GM12878 (cell line): ENCODE data around the gene TCF7. TPM values are rescaled to one million over a fixed set of nuclear protein-coding genes. Genes with fewer than 3 reads are reported as not detected.

Experiments
- ATAC-seq: fragments of 200-7000 bp; cut with Tn5 transposase; 3 replicates; pipeline ENCODE4 v1.9.1; 2020; ENCODE audit warnings: mild to moderate bottlenecking, moderate library complexity
- BruUV-seq: library from RNA; stranded (reverse); fragments of 400-500 nt; replicated peaks from 2 replicates; lab custom pipeline; 2021; lab: Mats Ljungman, UMichigan
- CTCF ChIA-PET: fragments of 300-600 bp; sonication (Branson Sonifier 250); formaldehyde crosslinking; extraction: SDS; loops from one replicate; lab custom pipeline; 2021; ENCODE audit warnings: inconsistent platforms; lab: Yijun Ruan, JAX
- POLR2A ChIA-PET: fragments of 350-600 bp; formaldehyde crosslinking; extraction: SDS; loops from one replicate; lab custom pipeline; 2021; ENCODE audit warnings: inconsistent platforms; lab: Charles Lee
- RAD21 ChIA-PET: fragments of 300-600 bp; sonication (Branson Sonifier 250); formaldehyde crosslinking; loops from one replicate; lab custom pipeline; 2023; ENCODE audit warnings: antibody characterized with exemption; ENCODE audit not compliant: unreplicated experiment; lab: Charles Lee
- SMC1A ChIA-PET: fragments of 300-600 bp; sonication (Branson Sonifier 250); formaldehyde crosslinking; loops from one replicate; lab custom pipeline; 2023; ENCODE audit not compliant: unreplicated experiment, uncharacterized antibody; lab: Charles Lee
- DNase-seq: peaks from one replicate; pipeline ENCODE4 v3.0.0-alpha.2; 2011; ENCODE audit warnings: low read depth, low spot score
- FAIRE-seq: peaks from 3 replicates; lab custom pipeline; 2011; peaks lifted over from hg19 to GRCh38; lab: Jason Lieb, UNC
- H2AFZ ChIP-seq: 2 replicates; pipeline ENCODE4 v1.6.0; 2011; ENCODE audit warnings: low read depth, low read length, control low read depth; ENCODE audit not compliant: control insufficient read depth
- H3K27ac ChIP-seq: 2 replicates; pipeline ENCODE4 v1.5.1; 2011; ENCODE audit warnings: control low read depth; ENCODE audit not compliant: control insufficient read depth, insufficient read depth
- H3K27me3 ChIP-seq, 2 experiments: replicated peaks in 1 of 2; 2 replicates each; pipeline versions ENCODE4 v1.6.0 to v1.6.1; 2011; ENCODE audit warnings: low read length in 1 of 2; ENCODE audit not compliant: control insufficient read depth in 2 of 2, insufficient read depth in 2 of 2
- H3K36me3 ChIP-seq, 2 experiments: 2 replicates each; pipeline ENCODE4 v1.5.1; 2011; ENCODE audit warnings: low read length in 1 of 2; ENCODE audit not compliant: control insufficient read depth in 2 of 2, insufficient read depth in 2 of 2
- H3K4me1 ChIP-seq: 2 replicates; pipeline ENCODE4 v1.6.1; 2011; ENCODE audit warnings: mild to moderate bottlenecking, low read length, moderate library complexity, mixed read lengths; ENCODE audit not compliant: control insufficient read depth, insufficient read depth
- H3K4me2 ChIP-seq: 2 replicates; pipeline ENCODE4 v1.6.0; 2011; ENCODE audit warnings: control low read depth; ENCODE audit not compliant: control insufficient read depth, insufficient read depth
- H3K4me3 ChIP-seq: fragments of 200-600 bp; sonication (generic); 2 replicates; pipeline ENCODE4 v1.5.1; 2016
- H3K79me2 ChIP-seq: 2 replicates; pipeline ENCODE4 v1.6.0; 2011; ENCODE audit warnings: low read length; ENCODE audit not compliant: control insufficient read depth, insufficient read depth
- H3K9ac ChIP-seq: 2 replicates; pipeline ENCODE4 v1.8.0; 2011; ENCODE audit warnings: low read length, control low read depth, mixed read lengths; ENCODE audit not compliant: control insufficient read depth, insufficient read depth
- H3K9me3 ChIP-seq: replicated peaks from 3 replicates; pipeline ENCODE4 v1.5.1; 2011; ENCODE audit warnings: mild to moderate bottlenecking, low read length; ENCODE audit not compliant: control insufficient read depth, insufficient read depth
- H4K20me1 ChIP-seq: 2 replicates; pipeline ENCODE4 v1.6.0; 2011; ENCODE audit not compliant: control insufficient read depth, insufficient read depth
- BCL3 ChIP-seq: IDR thresholded peaks from 2 replicates; pipeline ENCODE4 v1.6.1; 2011; ENCODE audit warnings: borderline replicate concordance, low read depth, mild to moderate bottlenecking, moderate library complexity, low read length; ENCODE audit not compliant: insufficient read depth, poor library complexity, severe bottlenecking
- BHLHE40 ChIP-seq, 2 experiments: fragments of 450-650 bp in 1 of 2; IDR thresholded peaks; 2 replicates each; pipeline ENCODE4 v1.6.1; 2011 to 2017; ENCODE audit warnings: low read depth in 2 of 2, borderline replicate concordance in 1 of 2, improper control_type of control experiment in 1 of 2, low read length in 1 of 2, mild to moderate bottlenecking in 1 of 2
- ETV6 ChIP-seq, 2 experiments: fragments of 450-650 bp in 1 of 2; IDR thresholded peaks in 1 of 2; conservative IDR thresholded peaks in 1 of 2; 2 replicates each; pipeline ENCODE4 v1.6.1; 2014; ENCODE audit warnings: antibody characterized with exemption in 1 of 2, borderline replicate concordance in 1 of 2, low read depth in 1 of 2, mild to moderate bottlenecking in 1 of 2, moderate library complexity in 1 of 2
- NFIC ChIP-seq: IDR thresholded peaks from 2 replicates; pipeline ENCODE4 v1.6.1; 2012; ENCODE audit warnings: low read depth, mild to moderate bottlenecking, inconsistent platforms, low read length, moderate library complexity
- RELB ChIP-seq: fragments of 450-650 bp; IDR thresholded peaks from 2 replicates; pipeline ENCODE4 v1.6.1; 2017; ENCODE audit warnings: low read depth, mild to moderate bottlenecking, moderate library complexity
- SKIL ChIP-seq: fragments of 450-650 bp; IDR thresholded peaks from 2 replicates; pipeline ENCODE4 v1.6.1; 2017; ENCODE audit warnings: mild to moderate bottlenecking, low read depth, inconsistent platforms; ENCODE audit not compliant: poor library complexity, severe bottlenecking
- SPI1 ChIP-seq: IDR thresholded peaks from 2 replicates; pipeline ENCODE4 v1.6.1; 2011; ENCODE audit warnings: low read depth, mild to moderate bottlenecking, low read length, moderate library complexity, borderline replicate concordance; ENCODE audit not compliant: insufficient read depth
- WRNIP1 ChIP-seq: IDR thresholded peaks from 2 replicates; pipeline ENCODE4 v1.6.1; 2011; ENCODE audit warnings: low read depth, low read length, improper control_type of control experiment, borderline replicate concordance
- ZBTB11 ChIP-seq: fragments of 450-650 bp; formaldehyde crosslinking; IDR thresholded peaks from 2 replicates; pipeline ENCODE4 v1.5.0; 2022; ENCODE audit warnings: mild to moderate bottlenecking, missing genetic modification characterization
- WGBS: methylation state at CpG from one replicate; pipeline ENCODE4 v1.1.6; 2016; ENCODE audit warnings: low lambda C conversion rate; ENCODE audit not compliant: insufficient replicate concordance, insufficient coverage; ENCODE audit errors: missing lambda C conversion rate; 5-methylcytosine and 5-hydroxymethylcytosine counted together
- in situ Hi-C: fragments of 300-500 bp; cut with MboI; formaldehyde crosslinking; loops from 9 replicates; pipeline ENCODE4 v1.14.3; 2018; ENCODE audit warnings: mixed read lengths
- intact Hi-C: fragments of 100-400 bp; cut with micrococcal nuclease; formaldehyde crosslinking; loops from one replicate; pipeline ENCODE4 v1.14.2; 2022; ENCODE audit not compliant: unreplicated experiment
- polyA plus RNA-seq, 11 experiments: library from polyadenylated mRNA; depleted of rRNA in 4 of 11; unstranded in 6 of 11; stranded (reverse) in 5 of 11; fragments of >200 nt; fragmentation: Nextera tagmentation in 4 of 11; fragmentation: Illumina TruSeq in 1 of 11; extraction: Ambion mirVana in 4 of 11; extraction: Trizol in 1 of 11; gene quantifications; 1 replicate in 1 of 11; 2 replicates in 10 of 11; pipeline versions ENCODE4 v1.2.1 to v1.2.3, GENCODE V29; 2011 to 2016; ENCODE audit warnings: inconsistent platforms in 2 of 11, missing spikeins in 2 of 11, low read depth in 1 of 11
- total RNA-seq, 4 experiments: library from RNA; depleted of rRNA in 3 of 4; stranded (reverse); fragments of >200 nt in 3 of 4; fragmentation: Illumina TruSeq in 1 of 4; extraction: Trizol in 1 of 4; gene quantifications; 2 replicates each; pipeline versions ENCODE4 v1.2.1 to v1.2.3, GENCODE V29; 2013 to 2021

TCF7 gene
- total and polyA plus RNA-seq, 10 of the 15 experiments (the other 5 are each of a cell fraction or from before 2014, with no cell fraction given) = 10.0 to 60.2 (median 23.6) TPM

- no peak for TF ChIP-seq NFIC
Measured at GRCh38 chr5:134139377-134139851, 24.9 kb downstream of the TCF7 start (continued).

GRCh38 chr5:134139891-134140469 is 25.5 kb downstream of the TCF7 start:
- no peaks in the 10 kb centered on the region for H3K9me3 ChIP-seq
- in situ Hi-C loops (loop anchor here (5.0 kb wide), 2 partner anchors 38 to 98 kb away; no protein-coding TSS in a partner anchor), intact Hi-C loops (loop anchor here (1.0 kb wide), 1 partner anchor 101 kb away; no protein-coding TSS in a partner anchor)
- ATAC-seq = no peak
- H3K27ac ChIP-seq = peak overlapping the region; percentile 90
- H3K4me3 ChIP-seq = no peak overlapping the region
- BruUV-seq = no TSS peak
- H3K27me3 ChIP-seq = no peaks in the 10 kb centered on the region
- H3K4me1 ChIP-seq = peaks cover 50% of the 10 kb centered on the region
- no peak overlapping the region for H2AFZ ChIP-seq
- CTCF ChIA-PET = interaction anchor here (0.8 to 24.1 kb wide), 20 partner anchors 10 to 164 kb away, joined by 3 to 792 read pairs (median 6); partner anchors contain the start of genes SKP1 and TCF7
- FAIRE-seq = no peak
- POLR2A ChIA-PET = interaction anchor here (1.0 to 19.5 kb wide), 9 partner anchors 7 to 99 kb away, joined by 4 to 291 read pairs (median 11); partner anchors contain the start of gene TCF7
- 83% methylated on average over 8 of the region's 8 CpGs for WGBS
- DNase-seq = no peak
- RAD21 ChIA-PET = interaction anchor here (0.9 to 12.6 kb wide), 12 partner anchors 8 to 136 kb away, joined by 3 to 200 read pairs (median 10); partner anchors contain the start of gene TCF7
- H3K4me2 ChIP-seq = no peak overlapping the region
- no peaks in the 10 kb centered on the region for H4K20me1 ChIP-seq
- SMC1A ChIA-PET = interaction anchor here (0.6 to 21.6 kb wide), 14 partner anchors 8 to 101 kb away, joined by 3 to 441 read pairs (median 5); no protein-coding TSS in a partner anchor
- H3K79me2 ChIP-seq = peaks cover 16% of the 10 kb centered on the region
- peaks cover 36 to 42% of the 10 kb centered on the region in 2 experiments for H3K36me3 ChIP-seq
- no peak overlapping the region; the same call in 1 of the 2 replicates for H3K9ac ChIP-seq
- no peak for TF ChIP-seq WRNIP1
- TF ChIP-seq ZBTB11 (CRISPR knock-in tag) = no peak
- no peak for TF ChIP-seq SKIL
- TF ChIP-seq SPI1 = no peak
- TF ChIP-seq BCL3 = no peak
- TF ChIP-seq BHLHE40 (IDR thresholded peaks at IDR 0.05; ENCODE audit: borderline replicate concordance in 1 of 2, low read depth in 2 of 2, low read length in 1 of 2) = no peak
- TF ChIP-seq ETV6 (conservative IDR thresholded peaks at IDR 0.05 in 1 of 2, IDR thresholded peaks at IDR 0.05 in 1 of 2; ENCODE audit: borderline replicate concordance in 1 of 2, low read depth in 1 of 2) = no peak
- TF ChIP-seq RELB = no peak
